HuH-7 (cell line): ENCODE measurements around the gene SH3BP4.
"Not testable (repeated sequence)": the region's sequence is repeated elsewhere in the genome, so short reads cannot be mapped to it uniquely, and the experiment has no call there.

Experiments used
- DNase-seq: peaks from one replicate; pipeline ENCODE4 v3.0.0; 2011; ENCODE audit warnings: low spot score

SH3BP4 gene

DNA sequence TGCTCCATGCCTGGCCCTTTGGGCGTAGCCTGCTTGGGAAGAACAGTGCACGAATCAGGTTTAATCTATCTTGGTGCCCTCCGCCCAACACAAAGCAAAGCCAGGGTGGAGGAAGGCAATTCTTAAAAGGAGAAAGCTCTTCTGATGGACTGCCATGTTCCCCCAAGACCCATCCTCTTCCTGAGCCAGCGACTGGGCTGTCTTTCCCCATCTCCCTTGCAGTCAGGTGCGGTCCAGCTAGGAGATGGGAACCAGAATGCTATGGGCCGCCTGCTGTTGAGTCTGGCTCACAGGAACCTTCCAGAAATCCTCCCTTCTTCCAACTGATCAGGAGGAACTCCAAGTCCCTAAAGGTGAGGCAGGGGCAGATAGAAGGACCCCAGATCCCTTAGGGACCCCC is 105.0 kb downstream of the SH3BP4 start:
- no peak for DNase-seq

DNA sequence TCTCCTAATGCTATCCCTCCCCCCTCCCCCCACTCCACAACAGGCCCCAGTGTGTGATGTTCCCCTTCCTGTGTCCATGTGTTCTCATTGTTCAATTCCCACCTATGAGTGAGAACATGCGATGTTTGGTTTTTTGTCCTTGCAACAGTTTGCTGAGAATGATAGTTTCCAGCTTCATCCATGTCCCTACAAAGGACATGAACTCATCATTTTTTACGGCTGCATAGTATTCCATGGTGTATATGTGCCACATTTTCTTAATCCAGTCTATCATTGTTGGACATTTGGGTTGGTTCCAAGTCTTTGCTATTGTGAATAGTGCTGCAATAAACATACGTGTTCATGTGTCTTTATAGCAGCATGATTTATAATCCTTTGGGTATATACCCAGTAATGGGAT is 105.8 kb downstream of the SH3BP4 start:
- DNase-seq, result not testable (repeated sequence)

- DNase-seq, result no peak
These were observed 107.3 kb downstream of the SH3BP4 start for GRCh38 chr2:235059161-235059560.

DNA sequence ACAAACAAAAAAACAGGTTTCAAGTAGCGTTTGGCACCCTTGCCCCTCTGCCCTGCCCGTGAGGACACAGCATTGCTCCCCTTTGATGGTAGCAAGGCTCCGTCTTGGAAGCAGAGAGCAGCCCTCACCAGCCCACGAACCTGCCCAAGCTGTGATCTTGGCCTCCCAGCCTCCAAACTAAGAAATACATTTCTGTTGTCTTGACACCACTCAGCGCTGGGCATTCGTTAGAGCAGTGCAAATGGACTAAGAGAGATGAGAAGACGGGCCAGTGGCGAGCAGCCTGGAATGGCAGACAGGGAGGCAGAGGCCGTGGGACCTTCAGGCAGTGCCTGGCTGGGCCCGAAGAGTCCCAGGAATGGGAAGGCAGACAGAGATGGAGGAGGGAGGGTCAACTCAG is 109.8 kb downstream of the SH3BP4 start:
- DNase-seq, result no peak

- DNase-seq, result no peak
These were observed 111.7 kb downstream of the SH3BP4 start for GRCh38 chr2:235063471-235063961.

- no peak for DNase-seq
These were observed 113.2 kb downstream of the SH3BP4 start for GRCh38 chr2:235064976-235065375.

DNA sequence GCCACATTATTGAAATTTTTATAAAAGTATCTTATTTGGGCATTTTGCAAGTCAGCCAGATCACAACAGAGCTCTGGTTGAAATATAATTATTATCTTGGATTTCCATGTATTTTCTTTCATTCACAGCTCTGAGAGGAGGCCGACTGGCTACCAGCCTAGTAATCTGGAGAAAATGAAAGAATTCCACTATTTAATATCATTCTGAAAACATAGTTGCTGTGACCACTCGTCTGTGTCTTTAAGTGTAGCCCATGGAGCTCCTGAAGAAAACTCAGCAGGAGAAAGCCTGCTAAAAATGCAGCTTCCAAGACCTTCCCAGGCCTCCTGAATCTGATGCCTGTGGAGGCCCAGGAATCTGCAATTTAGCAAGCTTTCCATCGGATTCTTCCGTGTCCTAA is 114.7 kb downstream of the SH3BP4 start:
- DNase-seq, result no peak

GRCh38 chr2:235066895-235067294 is 115.1 kb downstream of the SH3BP4 start:
- DNase-seq, result no peak

DNA sequence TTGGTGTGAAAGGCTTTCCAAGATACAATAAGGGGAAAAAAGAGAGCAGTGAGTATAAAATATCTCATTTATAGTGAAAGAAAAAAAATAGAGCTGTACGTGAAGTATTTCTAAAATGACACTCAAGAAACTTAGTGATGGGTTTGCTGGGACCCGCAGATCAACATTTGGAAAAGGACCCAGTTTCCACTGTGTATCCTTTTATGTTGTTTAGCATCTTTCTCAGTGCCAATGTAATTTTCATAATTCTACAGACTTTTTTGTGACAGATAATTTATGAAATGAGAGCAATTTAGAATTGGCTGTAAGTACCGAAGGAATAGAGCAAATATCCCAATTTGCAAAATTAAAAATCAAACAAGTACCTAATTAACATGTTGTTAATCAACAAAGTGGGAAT is 116.9 kb downstream of the SH3BP4 start:
- no peak for DNase-seq

- DNase-seq, result no peak
These were observed 118.4 kb downstream of the SH3BP4 start for GRCh38 chr2:235070063-235070706.

GRCh38 chr2:235073868-235074413 is 122.1 kb downstream of the SH3BP4 start:
- DNase-seq, result no peak

GRCh38 chr2:235077046-235077445 is 125.2 kb downstream of the SH3BP4 start:
- DNase-seq, result no peak

DNA sequence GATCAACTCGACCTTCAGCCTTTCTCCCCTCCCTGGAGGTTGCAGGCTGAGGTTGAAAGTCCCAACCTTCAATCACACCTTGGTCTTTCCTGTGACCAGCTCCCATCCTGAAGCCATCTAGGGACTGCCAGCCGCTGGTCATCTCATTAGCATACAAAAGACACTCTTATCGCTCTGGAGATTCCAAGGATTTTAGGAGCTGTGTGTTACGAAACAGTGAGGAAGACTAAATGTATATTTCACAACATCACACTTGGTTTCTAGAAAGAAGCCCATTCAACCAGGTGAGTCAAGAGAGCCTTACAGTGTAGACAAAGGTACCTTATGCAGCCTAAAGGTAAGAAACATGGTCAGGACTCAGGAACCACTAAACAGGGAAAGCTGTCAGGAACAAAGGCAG is 126.4 kb downstream of the SH3BP4 start:
- no peak for DNase-seq

DNA sequence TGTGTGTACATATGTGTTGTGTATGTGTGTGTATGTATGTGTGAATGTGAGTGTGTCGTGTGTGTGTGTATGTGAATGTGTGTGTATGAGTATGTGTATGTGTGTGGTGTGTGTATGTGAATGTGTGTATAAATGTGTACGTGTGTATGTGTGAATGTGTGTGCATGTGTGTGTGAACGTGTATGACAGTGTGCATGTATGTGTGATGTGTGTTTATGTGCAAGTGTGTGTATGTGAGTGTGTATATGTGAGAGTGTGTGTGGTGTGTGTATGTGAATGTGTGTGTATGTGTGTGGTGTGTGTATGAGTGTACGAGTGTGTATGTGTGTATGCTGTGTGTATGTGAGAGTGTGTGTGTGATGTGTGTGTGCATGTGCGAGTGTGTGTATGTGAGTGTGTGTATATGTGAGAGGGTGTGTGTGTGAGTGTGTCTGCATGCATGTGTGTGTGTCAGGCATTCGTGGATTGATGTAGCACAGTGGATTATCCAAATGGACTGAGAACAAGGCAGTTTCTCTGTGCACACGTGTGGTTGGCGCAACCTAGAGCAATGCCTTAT is 127.2 kb downstream of the SH3BP4 start:
- no peak for DNase-seq

- DNase-seq, result no peak
These were observed 128.3 kb downstream of the SH3BP4 start for GRCh38 chr2:235080101-235080500.

DNA sequence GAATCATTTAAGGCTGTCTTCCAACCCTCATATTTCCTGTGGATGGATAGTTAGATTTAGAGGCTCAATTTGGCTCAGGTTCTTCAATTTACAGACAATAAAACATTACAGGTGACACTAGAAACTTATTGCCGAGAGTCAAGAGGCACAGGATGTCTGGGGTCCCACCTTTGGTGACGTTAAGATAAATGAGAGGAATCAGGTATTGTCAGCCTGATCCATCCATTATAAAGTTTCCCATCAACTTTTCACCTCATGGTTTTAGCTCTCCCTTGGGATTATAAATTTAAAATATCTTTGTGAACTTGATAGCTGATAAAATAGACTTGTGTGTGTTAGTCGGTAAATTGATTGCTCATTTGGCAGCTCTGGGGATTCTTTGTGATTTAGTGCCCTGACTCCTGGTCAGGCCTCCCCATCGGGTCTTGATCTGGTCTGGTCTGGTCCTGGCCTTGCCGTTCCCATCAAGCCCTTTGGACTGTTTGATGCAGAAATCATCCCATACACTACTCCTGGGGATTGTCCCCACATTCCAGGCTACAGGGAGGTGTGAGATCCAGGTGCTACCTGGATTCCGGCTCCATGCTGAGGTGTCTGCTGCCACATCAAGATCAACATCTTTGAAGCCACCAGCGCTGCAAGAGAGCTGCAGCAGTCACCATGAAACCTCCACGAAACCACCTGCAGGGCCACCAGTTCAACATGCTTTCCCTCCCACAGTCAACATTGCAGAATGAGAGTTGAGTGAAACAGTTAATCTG is 130.9 kb downstream of the SH3BP4 start:
- DNase-seq, result no peak

- no peak for DNase-seq
These were observed 132.0 kb downstream of the SH3BP4 start for GRCh38 chr2:235083822-235084221.

- DNase-seq, result no peak
These were observed 132.6 kb downstream of the SH3BP4 start for GRCh38 chr2:235084424-235084823.

DNA sequence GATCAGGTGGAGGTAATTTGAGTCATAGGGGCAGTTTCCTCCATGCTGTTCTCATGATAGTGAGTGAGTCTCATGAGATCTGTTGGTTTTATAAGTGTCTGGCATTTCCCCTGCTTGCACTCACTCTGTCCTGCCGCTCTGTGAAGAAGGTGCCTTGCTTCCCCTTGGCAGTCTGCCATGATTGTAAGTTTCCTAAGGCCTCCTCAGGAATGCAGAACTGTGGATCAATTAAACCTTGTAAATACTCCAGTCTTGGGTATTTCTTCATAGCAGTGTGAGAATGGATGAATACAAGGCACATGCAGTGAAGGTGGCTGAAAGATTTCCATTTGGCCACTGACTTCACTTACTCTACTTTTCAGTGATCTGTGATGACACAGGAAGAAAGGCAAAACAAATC is 133.7 kb downstream of the SH3BP4 start:
- no peak for DNase-seq

GRCh38 chr2:235086481-235087184 is 134.8 kb downstream of the SH3BP4 start:
- no peak for DNase-seq

DNA sequence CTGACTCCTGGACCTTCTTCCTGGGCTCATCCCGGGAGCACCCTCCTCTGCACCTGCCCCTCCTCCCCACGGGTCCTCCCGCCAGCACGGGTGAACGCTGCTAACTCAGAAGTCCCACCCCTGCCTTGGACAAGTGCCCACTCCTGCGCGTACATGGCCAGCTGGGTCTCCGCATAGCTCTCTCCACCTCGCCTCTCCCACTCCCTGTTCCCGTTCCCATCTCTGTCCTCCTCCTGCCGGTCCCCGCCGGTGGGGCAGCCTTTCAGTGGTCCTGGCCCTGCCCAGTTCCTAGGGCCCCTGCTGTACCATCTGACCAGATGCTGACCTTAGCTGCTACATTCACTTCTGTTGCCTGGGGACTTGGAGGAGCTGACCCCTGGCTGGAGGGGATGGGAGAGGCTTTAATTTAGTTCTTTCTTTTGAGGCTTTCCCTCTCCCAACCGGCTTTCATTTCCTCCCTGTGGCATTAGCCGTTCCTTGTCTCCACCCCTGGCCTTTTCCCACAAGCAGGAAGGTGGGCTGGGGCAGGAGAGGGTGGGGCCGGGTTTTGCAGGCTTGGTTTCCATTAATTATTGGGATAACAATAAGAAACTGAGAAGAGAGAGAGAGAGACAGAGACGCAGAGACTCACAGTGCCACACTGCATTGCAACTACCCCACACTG is 136.1 kb downstream of the SH3BP4 start:
- no peak for DNase-seq

- DNase-seq, result no peak
These were observed 136.7 kb downstream of the SH3BP4 start for GRCh38 chr2:235088496-235088921.
